Midbrain (tissue), 1 donor: ENCODE data around the gene DAAM1.

Experiments used
- DNase-seq: peaks from one replicate; lab custom pipeline; 2025; lab: John Stamatoyannopoulos, UW

Gene DAAM1

GRCh38 chr14:59187802-59188460 is 536 bp upstream of the DAAM1 start:
- DNase-seq: peak; percentile 44

- DNase-seq: peak; percentile 42
These were observed 771 bp downstream of the DAAM1 start for GRCh38 chr14:59189091-59189785.

GRCh38 chr14:59189786-59190368 is 1.4 kb downstream of the DAAM1 start:
- peak; percentile 58 for DNase-seq

GRCh38 chr14:59190372-59190771 is 1.9 kb downstream of the DAAM1 start:
- peak; percentile 33 for DNase-seq

GRCh38 chr14:59195912-59196311 is 7.4 kb downstream of the DAAM1 start:
- no peak for DNase-seq

GRCh38 chr14:59197695-59198262 is 9.3 kb downstream of the DAAM1 start:
- DNase-seq: no peak

- no peak for DNase-seq
These were observed 10.7 kb downstream of the DAAM1 start for GRCh38 chr14:59199205-59199604.

GRCh38 chr14:59199614-59200013 is 11.1 kb downstream of the DAAM1 start:
- no peak for DNase-seq

- DNase-seq: no peak
These were observed 11.7 kb downstream of the DAAM1 start for GRCh38 chr14:59200195-59200594.

- DNase-seq: no peak
These were observed 13.6 kb downstream of the DAAM1 start for GRCh38 chr14:59202031-59202430.

- no peak for DNase-seq
These were observed 15.8 kb downstream of the DAAM1 start for GRCh38 chr14:59204305-59204704.

GRCh38 chr14:59206892-59207291 is 18.4 kb downstream of the DAAM1 start:
- DNase-seq: no peak

- no peak for DNase-seq
These were observed 19.1 kb downstream of the DAAM1 start for GRCh38 chr14:59207506-59207933.

- no peak for DNase-seq
These were observed 19.9 kb downstream of the DAAM1 start for GRCh38 chr14:59208224-59208814.

- DNase-seq: no peak
These were observed 20.5 kb downstream of the DAAM1 start for GRCh38 chr14:59208954-59209353.

GRCh38 chr14:59210621-59211020 is 22.2 kb downstream of the DAAM1 start:
- DNase-seq: no peak

GRCh38 chr14:59213368-59214315 is 25.2 kb downstream of the DAAM1 start:
- DNase-seq: no peak

GRCh38 chr14:59214702-59215302 is 26.3 kb downstream of the DAAM1 start:
- no peak for DNase-seq

- peak; percentile 88 for DNase-seq
These were observed 26.9 kb downstream of the DAAM1 start for GRCh38 chr14:59215322-59215721.

- DNase-seq: no peak
These were observed 27.3 kb downstream of the DAAM1 start for GRCh38 chr14:59215757-59216156.

- no peak for DNase-seq
These were observed 28.5 kb downstream of the DAAM1 start for GRCh38 chr14:59217011-59217410.
